GOT3 (cell line): Measurements from ENCODE around the gene KLHL35.

ENCODE experiments used
- DNase-seq: peaks from one replicate; lab custom pipeline; 2025; ENCODE audit warnings: mixed read lengths; lab: John Stamatoyannopoulos, UW

The KLHL35 gene

DNA sequence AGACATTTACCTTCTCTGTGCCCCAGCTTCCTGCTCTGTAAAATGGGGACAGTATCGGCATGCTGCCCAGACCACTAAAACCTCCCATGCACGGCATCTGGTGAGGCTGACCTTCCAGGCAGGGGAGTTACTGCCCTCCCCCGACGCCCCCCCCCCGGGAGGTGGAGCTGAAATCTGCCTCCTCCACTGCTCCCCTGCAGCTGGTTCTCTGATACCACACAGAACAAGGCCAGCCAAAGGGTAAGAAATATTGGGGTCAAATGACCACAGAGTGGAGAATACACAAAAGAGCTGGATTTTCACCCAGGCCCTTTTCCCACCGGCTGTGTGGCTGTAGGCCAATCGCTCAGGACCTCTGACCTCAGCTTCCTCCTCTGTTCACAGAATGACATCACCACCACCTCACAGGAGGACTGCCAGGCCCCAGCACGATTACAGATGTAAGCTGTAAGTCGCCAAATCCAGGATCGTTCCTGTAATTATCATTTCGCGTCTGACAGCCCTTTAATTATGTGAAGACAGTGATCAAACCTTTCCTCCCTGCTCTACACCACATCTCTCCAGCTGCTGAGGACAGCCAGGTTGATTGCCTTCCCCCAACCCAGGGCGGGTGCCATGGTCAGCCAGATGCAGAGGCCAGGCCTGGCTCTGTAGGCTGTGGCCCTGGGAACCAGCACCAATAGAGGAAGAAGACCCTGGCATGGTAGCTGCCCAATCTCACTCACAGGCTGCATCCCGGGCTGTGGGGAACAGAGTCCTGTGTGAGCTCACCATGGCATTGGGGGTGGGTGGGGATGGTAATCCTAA, 35.7 kb upstream of the KLHL35 start:
- DNase-seq: no peak

- no peak for DNase-seq
Measured at GRCh38 chr11:75467881-75468280, 34.9 kb upstream of the KLHL35 start.

DNA sequence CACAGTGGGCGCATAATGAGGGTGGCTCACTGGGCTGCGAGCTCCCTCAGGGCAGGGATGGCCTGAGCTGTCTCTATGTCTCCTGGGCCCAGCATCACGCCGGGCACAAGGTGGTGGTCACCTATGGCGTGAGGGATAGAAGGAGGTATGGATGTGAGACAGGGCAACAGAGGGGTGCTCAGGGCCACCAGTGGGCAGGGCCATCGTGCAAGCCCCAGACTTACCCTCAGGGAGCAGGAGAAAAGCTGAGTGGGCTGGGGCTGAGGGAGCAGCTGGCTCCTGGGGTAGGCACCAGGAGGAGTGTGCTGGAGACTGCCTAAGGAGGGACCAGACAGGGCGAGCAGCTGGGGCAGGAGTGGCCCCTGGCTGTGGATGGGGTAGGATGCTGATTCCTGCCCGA, 34.3 kb upstream of the KLHL35 start:
- DNase-seq: no peak

- DNase-seq: no peak
Measured at GRCh38 chr11:75465701-75466531, 32.9 kb upstream of the KLHL35 start.

GRCh38 chr11:75463106-75463774, 30.2 kb upstream of the KLHL35 start:
- no peak for DNase-seq

DNA sequence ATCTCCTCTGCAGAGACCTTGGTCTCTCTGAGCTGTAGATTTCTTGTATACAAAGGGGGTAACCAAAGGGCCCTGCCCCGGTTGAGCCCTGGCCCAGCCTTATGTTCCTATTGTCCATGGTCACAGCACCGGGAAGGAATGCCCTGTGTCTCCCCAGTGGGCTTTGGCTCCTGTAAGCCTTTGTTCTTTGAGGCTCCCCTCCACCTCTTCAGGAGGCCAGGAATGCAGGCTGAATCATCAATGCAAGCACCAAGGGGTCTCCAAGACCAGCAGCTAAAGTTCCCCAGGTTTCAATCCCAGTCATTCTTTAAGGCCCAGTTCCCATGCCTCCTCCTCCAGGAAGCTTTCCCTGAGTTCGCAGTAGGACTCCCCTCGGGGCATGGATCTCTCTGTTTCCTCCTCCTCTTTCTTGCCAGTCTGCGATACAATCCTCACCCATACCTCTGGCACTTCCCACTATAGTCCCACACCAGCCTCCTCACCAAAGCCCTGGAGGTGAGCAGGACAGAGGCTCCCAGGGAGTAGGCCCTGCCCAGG, 29.2 kb upstream of the KLHL35 start:
- DNase-seq: no peak

- no peak for DNase-seq
Measured at GRCh38 chr11:75461151-75461550, 28.1 kb upstream of the KLHL35 start.

GRCh38 chr11:75456596-75457183, 23.7 kb upstream of the KLHL35 start:
- DNase-seq: no peak

DNA sequence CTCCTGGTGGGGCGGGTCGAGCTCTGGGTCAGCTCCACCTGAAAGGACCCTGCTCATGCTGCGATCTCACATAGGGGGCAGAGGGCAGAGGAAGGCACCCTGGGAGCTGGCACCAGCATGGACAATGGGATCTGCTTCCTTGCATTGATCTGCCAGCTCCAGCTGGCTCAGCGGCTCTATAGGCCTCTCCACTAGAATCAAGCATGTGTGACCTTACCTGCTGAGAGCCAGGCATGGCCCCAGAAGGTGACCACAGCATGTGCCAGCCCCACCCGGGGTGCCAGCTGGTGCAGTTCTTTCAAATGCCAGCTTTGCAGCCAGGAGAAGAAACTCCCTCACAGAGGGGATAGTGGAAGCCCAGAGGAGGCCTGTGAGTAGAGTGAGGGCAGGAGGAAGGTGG, 22.0 kb upstream of the KLHL35 start:
- DNase-seq: no peak

GRCh38 chr11:75453916-75454655, 21.1 kb upstream of the KLHL35 start:
- DNase-seq: no peak

- DNase-seq: no peak
Measured at GRCh38 chr11:75450826-75451821, 18.1 kb upstream of the KLHL35 start.

GRCh38 chr11:75450236-75450635, 17.2 kb upstream of the KLHL35 start:
- DNase-seq: no peak

DNA sequence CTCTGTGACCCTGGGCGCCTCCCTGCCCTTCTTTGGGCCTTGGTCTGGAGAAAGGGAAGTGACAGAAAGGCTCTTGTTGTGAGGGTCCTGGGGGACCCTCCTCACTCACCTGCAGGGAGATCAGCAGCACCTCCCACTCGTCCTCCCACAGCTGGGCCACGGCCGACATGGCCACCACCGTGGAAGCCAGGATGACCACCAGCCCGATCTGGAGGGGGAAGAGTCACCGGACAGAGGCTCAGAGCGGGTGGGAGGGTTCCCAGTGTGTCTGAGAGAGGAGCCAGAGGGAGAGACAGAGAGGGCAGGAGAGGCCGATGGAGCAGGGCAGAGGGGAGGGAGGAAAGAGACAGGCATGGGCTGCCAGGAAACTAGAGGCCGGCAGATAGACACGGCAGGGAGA, 16.8 kb upstream of the KLHL35 start:
- DNase-seq: no peak

- DNase-seq: no peak
Measured at GRCh38 chr11:75449271-75449670, 16.3 kb upstream of the KLHL35 start.

GRCh38 chr11:75447415-75447814, 14.4 kb upstream of the KLHL35 start:
- DNase-seq: no peak

GRCh38 chr11:75445315-75445953, 12.4 kb upstream of the KLHL35 start:
- DNase-seq: no peak

DNA sequence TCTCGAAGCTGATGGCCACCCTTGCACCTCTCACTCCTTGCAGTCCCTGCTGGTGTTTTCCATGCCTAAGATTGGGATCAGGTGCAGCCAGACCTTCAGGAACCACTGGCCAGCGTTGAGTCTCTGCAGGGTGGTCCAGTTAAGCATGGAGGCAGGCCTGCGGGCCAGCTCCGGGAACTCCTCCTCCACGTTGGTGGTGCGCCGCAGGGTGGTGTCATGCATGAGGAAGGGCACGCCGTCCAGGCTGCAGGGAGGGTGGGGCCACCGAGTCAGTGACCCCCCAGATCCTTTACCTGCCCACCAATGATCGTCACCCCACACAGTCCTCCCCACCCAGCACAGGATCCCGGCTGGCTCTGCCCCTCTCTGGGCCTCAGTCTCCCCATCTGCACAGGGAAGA, 10.0 kb upstream of the KLHL35 start:
- DNase-seq: no peak

DNA sequence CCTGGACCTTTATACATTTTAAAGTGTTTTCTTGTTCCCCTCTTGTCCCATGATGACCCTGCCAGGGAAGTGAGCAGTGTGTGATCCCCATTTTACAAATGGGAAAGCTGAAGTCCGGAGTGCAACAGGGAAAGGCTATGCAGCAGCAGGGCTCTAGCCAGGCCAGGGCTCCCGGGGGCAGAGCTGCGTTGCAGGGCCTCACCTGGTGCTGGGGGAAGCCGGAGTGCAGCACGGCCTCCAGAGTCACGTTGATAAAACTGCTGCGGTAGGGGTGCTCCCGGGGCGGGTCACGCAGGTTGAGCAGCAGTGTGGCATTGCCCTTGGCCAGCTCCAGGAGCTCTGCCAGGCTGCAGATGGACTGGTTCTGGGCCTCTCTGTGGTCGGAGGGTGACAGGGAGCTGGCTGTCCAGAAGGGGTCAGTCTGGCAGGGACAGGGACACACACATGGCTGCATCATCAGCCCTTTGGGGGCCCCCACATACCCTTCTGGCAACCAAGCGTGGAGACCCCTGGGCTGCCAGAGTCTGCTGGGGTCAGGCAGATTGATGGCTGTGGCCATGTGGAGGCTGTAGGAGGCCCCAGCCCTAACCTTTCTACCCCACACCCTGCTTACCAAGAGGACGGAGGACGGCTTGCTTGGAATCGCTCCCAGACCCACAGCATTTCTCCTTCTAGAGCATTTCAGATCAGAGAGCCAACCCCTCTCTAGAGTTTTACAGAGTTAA, 9.3 kb upstream of the KLHL35 start:
- DNase-seq: no peak

GRCh38 chr11:75441804-75442132, 8.8 kb upstream of the KLHL35 start:
- no peak for DNase-seq
